WERI-Rb-1 (cell line): ENCODE measurements around the gene KRTAP4-7.
"Not testable (repeated sequence)": the region's sequence is repeated elsewhere in the genome, so short reads cannot be mapped to it uniquely, and the experiment has no call there.

Source experiments
- DNase-seq: peaks from one replicate; pipeline ENCODE4 v3.0.0-alpha.2; 2020
- H3K27ac ChIP-seq: fragments of 250-450 bp; sonication (Bioruptor Pico); 2 replicates; pipeline ENCODE4 v1.5.1; 2020; ENCODE audit warnings: mild to moderate bottlenecking, moderate library complexity
- H3K27me3 ChIP-seq: fragments of 250-450 bp; sonication (Bioruptor Pico); 2 replicates; pipeline ENCODE4 v1.5.1; 2021; ENCODE audit warnings: mild to moderate bottlenecking, low read depth, moderate library complexity; ENCODE audit not compliant: insufficient read depth, severe bottlenecking
- H3K36me3 ChIP-seq: fragments of 250-450 bp; sonication (Bioruptor Pico); 2 replicates; pipeline ENCODE4 v1.5.1; 2020; ENCODE audit warnings: mild to moderate bottlenecking, moderate library complexity
- H3K4me3 ChIP-seq: 2 replicates; pipeline ENCODE4 v1.5.1; 2011; ENCODE audit warnings: low read depth, mild to moderate bottlenecking, control low read depth, low read length
- H3K9me3 ChIP-seq: fragments of 250-450 bp; sonication (Bioruptor Pico); 2 replicates; pipeline ENCODE4 v1.5.1; 2021; ENCODE audit warnings: mild to moderate bottlenecking, moderate library complexity; ENCODE audit not compliant: severe bottlenecking
- CTCF ChIP-seq: IDR thresholded peaks from 2 replicates; pipeline ENCODE4 v1.5.1; 2011; ENCODE audit warnings: low read depth, mild to moderate bottlenecking, control low read depth, inconsistent platforms, low read length

The KRTAP4-7 gene

GRCh38 chr17:41107941-41108450 lies 24.0 kb downstream of the KRTAP4-7 start:
- no peak overlapping the region for H3K4me3 ChIP-seq
- H3K27ac ChIP-seq = no peak overlapping the region
- DNase-seq = no peak
- no peak for TF ChIP-seq CTCF
- peaks cover 28% of the 10 kb centered on the region for H3K27me3 ChIP-seq
- peaks cover 14% of the 10 kb centered on the region for H3K9me3 ChIP-seq
- H3K36me3 ChIP-seq = no peaks in the 10 kb centered on the region

- H3K36me3 ChIP-seq, H3K27ac ChIP-seq, H3K4me3 ChIP-seq, DNase-seq: not testable (repeated sequence)
- Histone ChIP-seq H3K27me3 (peaks cover 33% of the 10 kb centered on the region), H3K9me3 (peaks cover 20% of the 10 kb centered on the region)
Measured at GRCh38 chr17:41108728-41109386, 24.9 kb downstream of the KRTAP4-7 start.

GRCh38 chr17:41111151-41111885 lies 27.4 kb downstream of the KRTAP4-7 start:
- Histone ChIP-seq H3K9me3 (peaks cover 22% of the 10 kb centered on the region), H3K4me3 (no peak overlapping the region), H3K27ac (no peak overlapping the region), H3K36me3 (no peaks in the 10 kb centered on the region), H3K27me3 (peaks cover 45% of the 10 kb centered on the region)
- no peak for DNase-seq
- TF ChIP-seq CTCF = no peak

- no peaks in the 10 kb centered on the region for H3K36me3 ChIP-seq
- no peak overlapping the region for H3K27ac ChIP-seq
- TF ChIP-seq CTCF = no peak
- H3K4me3 ChIP-seq = no peak overlapping the region
- peaks cover 42% of the 10 kb centered on the region for H3K27me3 ChIP-seq
- no peak for DNase-seq
- H3K9me3 ChIP-seq = peaks cover 18% of the 10 kb centered on the region
Measured at GRCh38 chr17:41116297-41116696, 32.3 kb downstream of the KRTAP4-7 start.

- not testable (repeated sequence) for H3K27ac ChIP-seq, H3K4me3 ChIP-seq, DNase-seq, H3K36me3 ChIP-seq
- Histone ChIP-seq H3K27me3 (peaks cover 53% of the 10 kb centered on the region), H3K9me3 (peaks cover 14% of the 10 kb centered on the region)
Measured at GRCh38 chr17:41117846-41118386, 34.0 kb downstream of the KRTAP4-7 start, which contains the start of gene KRTAP4-11. KRTAP4-11 (minus strand) TSS chr17:41118373; CDS start chr17:41118315, 58 bp downstream.

- no peak for DNase-seq
- no peaks in the 10 kb centered on the region for H3K36me3 ChIP-seq
- no peak for TF ChIP-seq CTCF
- no peak overlapping the region for H3K4me3 ChIP-seq
- H3K27me3 ChIP-seq = peaks cover 53% of the 10 kb centered on the region
- H3K9me3 ChIP-seq = peaks cover 7% of the 10 kb centered on the region
- no peak overlapping the region for H3K27ac ChIP-seq
Measured at GRCh38 chr17:41118721-41119120, 34.8 kb downstream of the KRTAP4-7 start.

GRCh38 chr17:41119696-41120690 lies 36.0 kb downstream of the KRTAP4-7 start:
- DNase-seq = not testable (repeated sequence)

More at GRCh38 chr17:41119696-41120690, 36.0 kb downstream of the KRTAP4-7 start:
- H3K27me3 ChIP-seq = peaks cover 53% of the 10 kb centered on the region
- H3K4me3 ChIP-seq, H3K36me3 ChIP-seq, H3K9me3 ChIP-seq, H3K27ac ChIP-seq: not testable (repeated sequence)
